Measurements from ENCODE around the gene ASGR1.

The ASGR1 gene

GRCh38 chr17:7195971-7196370, 16.8 kb upstream of the ASGR1 start:
- DNase-seq (ENCODE audit: low read depth), result no peak
- no peak for TF ChIP-seq CTCF (IDR thresholded peaks at IDR 0.05; ENCODE audit: control insufficient read depth, extremely low read depth, insufficient read depth)
- no peak overlapping the region for H3K4me3 ChIP-seq (ENCODE audit: low read depth, low read length)

DNA sequence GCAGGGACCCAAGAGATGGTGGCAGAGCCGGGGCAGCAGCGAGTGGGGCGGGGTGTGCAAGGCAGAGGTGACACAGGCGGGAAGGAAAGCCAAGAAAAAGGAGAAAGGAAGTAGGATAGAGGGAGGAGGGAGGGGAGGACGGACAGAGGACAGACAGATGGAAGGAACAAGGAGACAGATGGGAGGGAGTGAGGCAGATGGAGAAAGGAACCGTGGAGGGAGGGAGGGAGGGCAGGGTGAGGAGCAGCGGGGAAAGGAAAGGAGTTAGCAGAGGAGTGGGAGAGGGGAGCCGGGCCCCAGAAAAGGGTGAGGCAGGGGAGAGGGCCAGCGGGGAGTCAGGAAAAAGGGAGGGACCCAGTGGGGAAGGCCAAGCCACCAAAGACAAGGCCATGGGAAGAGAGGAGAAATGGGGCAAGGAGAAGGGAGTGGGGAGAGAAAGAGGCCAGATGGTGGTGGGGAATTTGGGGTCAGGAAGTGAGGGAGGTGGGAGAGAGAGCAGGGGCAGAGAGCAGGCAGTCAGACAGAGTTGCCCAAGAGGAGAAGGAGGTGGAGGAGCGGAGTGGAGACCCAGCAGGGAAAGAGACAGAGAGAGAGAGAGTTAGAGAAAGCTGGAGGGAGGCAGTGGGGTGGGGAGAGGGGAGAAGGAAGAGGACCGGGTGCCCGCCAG, 13.2 kb upstream of the ASGR1 start:
- DNase-seq (ENCODE audit: low read depth), result no peak
- no peak for TF ChIP-seq CTCF (IDR thresholded peaks at IDR 0.05; ENCODE audit: control insufficient read depth, extremely low read depth, insufficient read depth)
- H3K4me3 ChIP-seq (ENCODE audit: low read depth, low read length), result no peak overlapping the region

- DNase-seq (ENCODE audit: low read depth), result no peak
- H3K4me3 ChIP-seq (ENCODE audit: low read depth, low read length), result no peak overlapping the region
- TF ChIP-seq CTCF (IDR thresholded peaks at IDR 0.05; ENCODE audit: control insufficient read depth, extremely low read depth, insufficient read depth), result no peak
Observed at GRCh38 chr17:7191571-7192270, 12.6 kb upstream of the ASGR1 start.

GRCh38 chr17:7191069-7191468, 11.9 kb upstream of the ASGR1 start:
- DNase-seq (ENCODE audit: low read depth), result no peak
- no peak overlapping the region for H3K4me3 ChIP-seq (ENCODE audit: low read depth, low read length)
- no peak for TF ChIP-seq CTCF (IDR thresholded peaks at IDR 0.05; ENCODE audit: control insufficient read depth, extremely low read depth, insufficient read depth)

DNA sequence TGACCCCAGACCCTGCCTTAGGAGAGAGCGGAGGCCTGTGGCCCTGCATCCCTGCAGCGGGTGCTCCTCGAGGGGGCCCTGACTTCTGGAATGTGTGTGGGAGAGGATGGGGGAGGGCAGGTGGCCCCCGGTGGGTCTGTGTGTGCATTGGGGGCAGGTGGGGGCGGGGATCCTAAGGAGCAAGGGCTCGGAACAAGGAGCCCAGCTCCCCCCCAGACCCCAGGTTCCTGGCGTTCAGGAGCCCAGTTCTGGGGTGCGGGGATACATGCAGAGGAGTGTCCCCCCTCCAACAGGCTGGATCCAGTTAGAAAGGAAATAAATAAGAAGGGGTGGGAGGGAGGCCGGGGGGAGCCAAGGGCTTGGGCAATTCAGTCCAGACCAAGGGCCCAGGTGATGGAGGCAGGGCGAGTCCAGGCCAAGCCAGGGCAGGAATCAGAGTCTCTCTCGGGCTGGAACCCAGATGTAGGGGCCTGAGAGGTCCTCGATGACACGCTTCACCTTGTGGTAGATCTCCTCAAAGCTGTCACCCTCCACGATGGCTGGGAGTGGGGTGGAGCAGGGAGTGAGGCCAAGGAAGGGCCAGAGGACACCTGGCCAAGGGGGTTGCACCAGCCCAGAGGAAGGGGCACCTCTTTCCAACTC, 11.2 kb upstream of the ASGR1 start:
- no peak for DNase-seq (ENCODE audit: low read depth)
- no peak for TF ChIP-seq CTCF (IDR thresholded peaks at IDR 0.05; ENCODE audit: control insufficient read depth, extremely low read depth, insufficient read depth)
- H3K4me3 ChIP-seq (ENCODE audit: low read depth, low read length), result no peak overlapping the region

GRCh38 chr17:7186241-7186640, 7.1 kb upstream of the ASGR1 start:
- DNase-seq (ENCODE audit: low read depth), result no peak
- H3K4me3 ChIP-seq (ENCODE audit: low read depth, low read length), result no peak overlapping the region
- TF ChIP-seq CTCF (IDR thresholded peaks at IDR 0.05; ENCODE audit: control insufficient read depth, extremely low read depth, insufficient read depth), result peak; percentile 13; the same call in 1 of the 2 replicates

Measured in LNCaP clone FGC (cell line).